ENCODE results near the gene ITGA11.

DNA sequence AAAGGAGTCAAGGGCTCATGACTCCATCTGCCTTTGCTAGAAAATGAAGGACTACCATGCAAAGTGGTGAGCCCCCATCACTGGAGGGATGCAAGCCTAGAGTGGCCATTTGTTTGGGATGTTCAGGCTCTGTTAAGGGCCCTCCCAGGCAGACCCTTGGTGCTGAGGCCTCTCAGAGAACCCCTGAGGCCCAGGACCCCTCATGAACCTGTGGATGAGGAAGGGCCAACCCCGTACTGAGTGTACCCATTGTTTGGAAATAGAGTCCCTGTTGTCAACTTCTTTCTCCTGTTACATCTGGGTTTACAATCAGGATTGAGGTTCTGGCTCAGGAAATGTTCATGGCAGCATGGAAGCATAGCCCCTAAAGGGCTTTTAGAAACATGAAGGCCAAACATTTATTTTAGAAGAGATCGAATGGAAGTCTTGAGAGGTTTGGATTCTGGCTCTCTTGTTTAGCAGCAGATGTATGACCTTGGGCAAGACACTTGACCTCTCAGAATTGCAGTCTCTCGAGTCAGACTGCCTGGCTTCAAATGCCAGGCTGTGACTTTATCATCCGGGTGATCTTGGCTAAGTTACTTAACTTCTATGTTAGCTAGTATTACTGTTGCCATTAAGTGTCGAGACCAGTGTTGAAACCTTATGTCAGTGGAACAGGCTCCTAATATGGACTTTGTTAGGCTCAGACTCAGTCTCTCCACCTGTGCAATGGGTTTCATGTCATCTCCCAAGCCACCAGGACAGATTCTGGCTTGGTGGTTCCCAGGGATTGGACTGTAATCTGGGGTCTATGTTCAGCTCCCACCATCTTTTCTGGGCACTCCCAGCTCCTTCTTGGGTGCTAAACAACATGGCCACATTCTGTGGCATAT lies 12.4 kb downstream of the ITGA11 start:
- TF ChIP-seq, protein P1, sequence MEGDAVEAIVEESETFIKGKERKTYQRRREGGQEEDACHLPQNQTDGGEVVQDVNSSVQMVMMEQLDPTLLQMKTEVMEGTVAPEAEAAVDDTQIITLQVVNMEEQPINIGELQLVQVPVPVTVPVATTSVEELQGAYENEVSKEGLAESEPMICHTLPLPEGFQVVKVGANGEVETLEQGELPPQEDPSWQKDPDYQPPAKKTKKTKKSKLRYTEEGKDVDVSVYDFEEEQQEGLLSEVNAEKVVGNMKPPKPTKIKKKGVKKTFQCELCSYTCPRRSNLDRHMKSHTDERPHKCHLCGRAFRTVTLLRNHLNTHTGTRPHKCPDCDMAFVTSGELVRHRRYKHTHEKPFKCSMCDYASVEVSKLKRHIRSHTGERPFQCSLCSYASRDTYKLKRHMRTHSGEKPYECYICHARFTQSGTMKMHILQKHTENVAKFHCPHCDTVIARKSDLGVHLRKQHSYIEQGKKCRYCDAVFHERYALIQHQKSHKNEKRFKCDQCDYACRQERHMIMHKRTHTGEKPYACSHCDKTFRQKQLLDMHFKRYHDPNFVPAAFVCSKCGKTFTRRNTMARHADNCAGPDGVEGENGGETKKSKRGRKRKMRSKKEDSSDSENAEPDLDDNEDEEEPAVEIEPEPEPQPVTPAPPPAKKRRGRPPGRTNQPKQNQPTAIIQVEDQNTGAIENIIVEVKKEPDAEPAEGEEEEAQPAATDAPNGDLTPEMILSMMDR (IDR thresholded peaks at IDR 0.05), result no peak
- TF ChIP-seq ZFX (IDR thresholded peaks at IDR 0.05; ENCODE audit: borderline replicate concordance), result no peak
